GM21723 (cell line): ENCODE data around the gene ZNHIT6.
"Not testable (repeated sequence)": the region's sequence is repeated elsewhere in the genome, so short reads cannot be mapped to it uniquely, and the experiment has no call there.

Experiments used
- ATAC-seq: cut with Tn5 transposase; IDR thresholded peaks from one replicate; pipeline ENCODE4 v1.9.1; 2021; ENCODE audit warnings: mild to moderate bottlenecking, moderate library complexity; ENCODE audit not compliant: unreplicated experiment

ZNHIT6 gene

DNA sequence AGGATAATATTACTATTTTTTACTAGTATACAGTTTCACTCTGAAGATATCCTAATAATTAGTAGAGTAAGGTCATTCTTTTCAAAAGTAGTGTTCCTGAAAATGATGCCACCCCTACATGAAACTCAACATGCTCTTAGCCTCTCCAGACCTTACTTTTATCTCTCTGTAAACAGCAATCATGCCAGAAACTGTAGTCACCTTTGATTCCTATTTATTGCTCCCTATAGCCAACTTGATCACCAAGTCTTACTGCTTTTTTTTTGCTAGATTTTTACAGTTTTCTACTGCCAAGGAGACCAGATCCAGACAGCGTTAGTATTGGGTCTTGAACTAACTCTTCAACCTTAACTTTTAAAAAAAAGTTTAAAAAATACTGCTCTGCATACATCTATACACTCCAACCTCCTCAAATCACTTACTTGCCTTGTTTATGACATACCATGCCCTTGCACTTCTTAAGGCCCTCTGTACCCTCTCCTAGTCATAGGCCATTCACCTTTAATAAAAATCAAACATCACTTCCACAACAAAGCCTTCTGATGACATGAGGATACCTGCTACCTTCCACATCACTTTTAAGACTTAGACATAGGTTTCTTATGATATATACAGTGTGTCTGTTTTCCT, 36.1 kb downstream of the ZNHIT6 start:
- no peak for ATAC-seq

DNA sequence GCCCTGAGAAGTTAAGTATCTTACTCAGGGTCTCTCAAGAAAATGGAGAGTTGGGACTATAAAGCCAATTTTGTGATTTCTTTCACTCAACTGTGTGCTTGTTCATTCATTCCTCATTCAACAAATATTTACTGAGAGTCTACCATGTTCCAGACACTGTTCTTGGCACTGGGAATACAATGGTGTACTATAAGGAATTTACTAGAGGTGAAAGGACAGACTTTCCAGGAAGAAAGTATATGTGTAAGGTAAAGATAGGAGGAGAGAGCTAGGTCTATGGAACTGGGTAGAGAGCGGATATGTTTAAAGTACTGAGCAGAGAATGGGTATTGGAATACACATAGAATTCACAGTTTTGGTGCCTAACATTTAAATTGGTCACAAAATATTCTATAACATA, 42.3 kb downstream of the ZNHIT6 start:
- ATAC-seq = no peak

DNA sequence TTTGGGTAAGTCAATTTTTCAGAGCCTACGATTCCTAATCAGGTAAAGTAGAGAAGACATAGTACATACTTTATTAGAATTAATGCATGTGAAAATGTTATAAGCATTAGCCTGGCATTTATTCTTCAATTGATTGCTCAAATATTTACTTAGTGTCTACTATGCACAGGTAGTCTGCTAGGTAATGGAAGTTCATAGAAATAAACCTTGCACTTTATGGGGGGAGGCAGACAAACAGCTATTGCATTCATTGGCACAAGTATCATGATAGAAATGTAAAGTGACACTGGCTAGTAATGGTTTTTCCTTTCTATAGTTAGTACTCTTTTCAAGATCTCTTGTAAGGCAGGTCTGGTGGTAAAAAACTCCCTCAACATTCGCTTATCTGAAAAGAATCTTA, 44.9 kb downstream of the ZNHIT6 start:
- no peak for ATAC-seq

DNA sequence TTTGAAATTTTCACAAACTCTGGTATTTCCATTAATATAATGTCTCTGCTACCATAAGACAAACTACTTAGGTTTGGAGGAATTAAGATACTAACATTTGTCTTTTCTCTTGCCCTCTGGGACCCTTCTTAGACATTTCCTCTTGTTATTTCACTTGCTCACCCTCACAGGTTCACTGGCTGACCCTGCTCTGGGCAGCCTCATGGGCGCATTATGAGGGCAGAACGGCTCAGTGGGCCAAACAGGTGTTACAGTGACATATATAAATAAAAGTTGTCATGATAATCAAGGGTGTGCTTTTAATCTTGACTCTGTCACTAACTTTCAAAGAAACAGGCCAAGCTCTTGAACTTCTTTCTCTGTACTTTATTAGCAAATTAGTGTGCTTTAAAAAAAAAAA, 46.5 kb downstream of the ZNHIT6 start:
- no peak for ATAC-seq

- no peak for ATAC-seq
Measured at GRCh38 chr1:85660541-85660940, 47.7 kb downstream of the ZNHIT6 start.

DNA sequence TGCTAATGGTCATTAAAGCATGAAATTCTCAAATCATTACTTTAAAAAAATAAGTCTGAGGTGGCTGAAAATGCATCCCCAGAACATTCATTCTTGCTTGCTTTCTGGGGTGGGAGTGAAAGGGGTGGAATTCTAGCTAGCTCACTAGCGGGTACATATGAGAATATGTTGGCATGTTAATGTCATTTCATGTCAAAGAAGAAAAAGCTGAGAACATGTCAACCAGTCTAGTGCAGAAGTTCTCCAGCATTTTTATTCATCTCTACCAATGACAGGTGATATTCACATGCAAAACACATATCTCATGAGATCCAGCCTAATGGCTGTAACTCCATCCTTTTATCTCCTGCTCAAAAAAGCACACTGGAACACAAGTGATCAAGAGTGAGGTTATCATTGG, 49.1 kb downstream of the ZNHIT6 start:
- no peak for ATAC-seq

DNA sequence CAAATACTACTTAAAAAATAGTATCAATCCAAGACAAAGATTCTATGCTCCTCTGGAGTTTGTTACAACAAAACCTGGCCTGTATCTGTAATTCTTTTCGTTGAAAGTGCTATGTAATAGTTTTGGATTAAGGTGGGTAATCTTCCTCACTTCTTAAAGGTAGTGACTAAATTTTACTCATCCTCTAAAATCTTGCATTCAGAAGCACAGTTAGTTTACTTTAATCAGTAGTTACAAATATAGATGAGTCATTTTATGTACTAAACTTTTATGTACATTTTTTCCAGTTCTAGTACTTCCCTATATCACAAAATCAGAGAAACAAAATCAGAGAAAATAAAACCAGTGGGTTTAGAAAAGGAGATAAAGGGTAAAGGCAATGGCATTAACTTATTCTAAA, 51.3 kb downstream of the ZNHIT6 start:
- no peak for ATAC-seq

DNA sequence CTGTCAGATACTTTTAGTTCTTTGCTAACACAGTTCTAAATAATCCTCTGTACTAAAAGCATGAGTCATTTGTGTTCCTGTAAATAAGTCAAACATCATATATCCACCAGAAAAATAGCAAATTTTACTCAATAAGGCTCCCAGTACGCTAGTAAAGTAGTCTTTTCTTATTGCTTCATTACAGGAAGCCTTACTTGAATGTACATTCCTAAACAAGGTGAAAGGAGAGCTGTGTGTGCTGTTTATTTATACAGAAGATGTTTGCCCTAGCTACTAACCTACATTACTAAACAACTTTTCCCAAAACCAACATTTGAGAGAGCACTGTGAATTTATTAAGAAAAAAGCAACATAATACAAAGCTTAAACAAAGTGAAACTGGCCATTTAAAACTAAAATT, 52.0 kb downstream of the ZNHIT6 start:
- no peak for ATAC-seq

- no peak for ATAC-seq
Measured at GRCh38 chr1:85655315-85655714, 52.9 kb downstream of the ZNHIT6 start.

DNA sequence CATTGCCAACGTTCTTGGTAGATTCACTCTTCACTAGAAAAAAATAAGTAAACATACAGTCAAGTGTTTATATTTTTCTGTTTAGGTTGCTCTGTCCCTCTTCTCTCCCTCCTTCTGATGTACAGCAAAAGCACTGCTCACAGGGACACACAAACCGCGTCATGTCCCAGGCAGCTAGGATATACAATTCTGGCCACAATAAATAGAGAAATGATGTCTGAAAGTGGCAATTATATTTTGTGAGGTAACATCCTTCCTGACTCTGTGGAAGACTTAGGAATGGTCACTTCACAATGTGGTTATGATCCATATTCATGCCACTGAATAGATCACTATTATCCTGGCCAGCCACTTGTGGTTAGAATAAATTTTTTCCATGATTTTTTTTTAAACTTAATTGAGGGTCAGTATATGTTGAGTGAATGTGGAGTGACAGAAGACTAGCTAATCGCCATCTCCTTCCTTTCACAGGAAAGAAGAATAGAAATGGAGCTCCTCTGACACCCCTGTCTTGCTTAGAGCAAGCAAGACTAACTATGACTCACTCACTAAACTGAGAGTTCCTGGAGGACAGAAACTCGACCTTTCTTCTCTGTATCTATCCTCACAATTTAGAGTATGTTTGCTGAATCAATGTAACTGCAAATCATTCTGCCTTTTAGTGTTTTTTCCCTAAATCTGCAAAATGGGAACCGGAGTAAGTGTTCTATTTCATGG, 54.0 kb downstream of the ZNHIT6 start:
- no peak for ATAC-seq

DNA sequence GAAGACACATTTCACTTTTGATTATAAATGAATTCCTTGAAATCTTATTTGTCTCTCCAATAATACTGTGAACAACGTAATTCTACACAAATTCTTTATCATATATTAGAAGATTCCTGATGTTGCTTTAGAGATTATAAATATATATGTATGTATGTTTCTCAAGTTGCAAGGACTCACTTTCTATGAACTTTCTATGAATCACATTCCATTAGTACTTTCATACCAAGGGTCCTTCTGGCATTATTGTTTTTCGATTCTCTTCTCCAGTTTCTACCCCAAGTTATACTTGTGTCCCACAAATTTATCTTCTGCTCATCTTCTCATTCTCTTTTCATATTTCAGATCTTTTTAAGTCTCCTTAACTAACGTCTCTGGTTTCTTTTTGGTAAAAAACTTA, 55.9 kb downstream of the ZNHIT6 start:
- no peak for ATAC-seq

DNA sequence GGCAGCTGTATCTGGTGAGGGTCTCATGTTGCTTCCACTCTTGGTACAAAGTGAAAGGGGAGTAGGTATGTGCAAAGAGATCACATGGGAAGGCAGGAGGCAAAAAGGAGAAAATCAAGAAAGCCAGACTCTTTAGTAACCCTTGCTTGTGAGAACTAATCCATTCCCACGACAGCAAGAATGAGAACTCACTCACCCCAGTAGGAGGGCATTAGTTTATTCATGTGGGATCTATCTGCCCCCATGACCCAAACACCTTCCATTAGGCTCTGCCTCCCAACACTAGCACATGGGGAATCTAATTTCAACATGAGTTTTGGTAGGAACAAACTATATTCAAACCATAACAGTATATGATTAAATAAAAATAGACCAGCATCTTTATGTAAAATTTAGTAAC, 57.6 kb downstream of the ZNHIT6 start:
- ATAC-seq = no peak

DNA sequence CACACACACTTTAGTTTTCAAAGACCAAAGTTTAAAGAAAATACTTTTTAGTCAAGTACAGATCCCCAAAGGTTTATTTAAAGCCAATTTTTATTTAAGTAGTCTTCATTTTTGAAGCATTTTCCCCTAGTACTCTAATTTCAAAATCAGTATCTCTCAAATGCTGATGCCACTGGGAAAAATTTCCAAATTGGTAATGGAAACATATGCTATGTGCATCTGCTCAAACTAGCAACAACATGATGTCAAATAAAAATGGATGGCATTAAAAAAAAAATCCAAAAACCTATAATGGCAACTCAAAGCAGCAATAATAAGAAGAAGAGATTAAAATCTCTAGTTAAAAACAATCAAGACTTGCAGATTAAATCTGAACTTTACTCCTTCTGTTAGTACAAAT, 58.6 kb downstream of the ZNHIT6 start:
- ATAC-seq = no peak

DNA sequence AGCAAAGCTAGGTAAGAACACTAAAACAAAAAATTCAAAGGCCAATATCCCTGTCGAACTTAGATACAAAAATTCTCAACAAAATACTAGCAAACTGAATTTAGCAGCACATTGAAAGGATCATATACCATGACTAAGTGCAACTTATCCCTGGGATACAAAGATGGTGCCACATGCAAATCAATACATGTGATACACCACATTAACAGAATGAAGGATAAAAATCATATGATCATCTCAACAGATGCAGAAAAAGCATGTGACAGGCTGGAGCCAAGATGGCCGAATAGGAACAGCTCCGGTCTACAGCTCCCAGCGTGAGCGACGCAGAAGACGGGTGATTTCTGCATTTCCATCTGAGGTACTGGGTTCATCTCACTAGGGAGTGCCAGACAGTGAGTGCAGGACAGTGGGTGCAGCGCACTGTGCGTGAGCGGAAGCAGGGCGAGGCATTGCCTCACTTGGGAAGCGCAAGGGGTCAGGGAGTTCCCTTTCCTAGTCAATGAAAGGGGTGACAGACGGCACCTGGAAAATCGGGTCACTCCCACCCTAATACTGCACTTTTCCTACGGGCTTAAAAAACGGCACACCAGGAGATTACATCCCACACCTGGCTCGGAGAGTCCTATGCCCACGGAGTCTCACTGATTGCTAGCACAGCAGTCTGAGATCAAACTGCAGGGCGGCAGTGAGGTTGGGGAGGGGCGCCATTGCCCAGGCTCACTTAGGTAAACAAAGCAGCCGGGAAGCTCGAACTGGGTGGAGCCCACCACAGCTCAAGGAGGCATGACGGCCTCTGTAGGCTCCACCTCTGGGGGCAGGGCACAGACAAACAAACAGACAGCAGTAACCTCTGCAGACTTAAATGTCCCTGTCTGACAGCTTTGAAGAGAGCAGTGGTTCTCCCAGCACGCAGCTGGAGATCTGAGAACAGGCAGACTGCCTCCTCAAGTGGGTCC, 66.4 kb downstream of the ZNHIT6 start:
- not testable (repeated sequence) for ATAC-seq

GRCh38 chr1:85639920-85640319, 68.3 kb downstream of the ZNHIT6 start:
- ATAC-seq = not testable (repeated sequence)

DNA sequence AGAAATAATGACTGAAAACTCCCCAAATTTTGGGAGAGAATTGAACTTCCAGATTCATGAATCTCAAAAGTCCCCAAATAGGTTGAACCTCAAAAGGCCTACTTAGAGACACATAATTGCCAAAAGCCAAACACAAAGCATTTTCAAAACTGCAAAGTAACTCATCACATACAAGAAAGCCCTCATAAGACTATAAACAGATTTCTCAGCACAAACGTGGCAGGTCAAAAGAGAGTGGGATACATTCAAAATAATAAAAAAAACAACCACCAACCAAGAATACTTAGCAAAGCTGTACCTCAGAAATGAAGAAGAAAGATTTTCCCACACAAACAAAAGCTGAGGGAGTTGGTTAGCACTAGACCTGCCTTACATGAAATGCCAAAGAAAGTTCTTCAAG, 69.8 kb downstream of the ZNHIT6 start:
- no peak for ATAC-seq

DNA sequence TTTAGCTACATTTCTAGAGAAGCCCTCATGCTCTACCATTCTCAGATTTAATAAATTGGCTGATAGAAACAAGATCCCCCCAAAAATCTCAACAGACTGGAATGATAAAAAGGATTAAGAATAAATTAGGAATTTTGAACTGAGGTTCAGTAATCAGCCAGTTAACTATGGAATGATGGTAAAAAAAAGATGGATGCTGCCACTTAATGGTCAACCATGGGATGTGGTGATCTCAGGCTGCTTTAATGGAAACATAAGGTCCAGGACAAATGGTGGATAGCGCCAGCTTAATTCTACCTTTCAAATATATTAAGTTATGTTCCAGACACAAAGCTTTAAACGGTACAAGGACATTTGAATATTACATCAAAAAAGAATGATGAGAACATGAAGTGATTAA, 77.7 kb downstream of the ZNHIT6 start:
- no peak for ATAC-seq

- ATAC-seq = no peak
Measured at GRCh38 chr1:85629532-85629920, 78.7 kb downstream of the ZNHIT6 start.

- no peak for ATAC-seq
Measured at GRCh38 chr1:85628791-85629531, 79.3 kb downstream of the ZNHIT6 start.

- no peak for ATAC-seq
Measured at GRCh38 chr1:85626818-85627217, 81.4 kb downstream of the ZNHIT6 start.

DNA sequence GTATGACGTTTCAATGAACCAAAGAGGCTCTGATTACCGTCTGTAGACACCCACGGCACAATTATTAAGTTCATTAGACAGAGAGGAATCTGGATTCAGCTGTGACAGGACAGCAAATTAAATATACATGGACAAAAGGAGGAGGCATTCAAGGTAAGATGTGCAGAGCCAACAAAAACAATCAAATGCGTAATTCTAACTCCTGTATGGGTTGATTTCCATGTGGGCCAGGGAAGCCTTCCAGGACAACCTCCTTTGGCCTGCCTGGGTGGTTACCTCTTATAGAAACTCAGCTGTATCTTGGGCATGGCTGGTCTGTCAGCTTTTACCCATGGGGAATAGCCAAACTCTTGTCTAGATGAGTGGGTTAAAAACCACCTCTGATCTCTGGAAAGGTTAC, 83.9 kb downstream of the ZNHIT6 start:
- no peak for ATAC-seq
